Measurements from ENCODE around the gene LDHAL6B. TPM values are rescaled to one million over a fixed set of nuclear protein-coding genes. Genes with fewer than 3 reads are reported as not detected.

LDHAL6B gene
- total RNA-seq (not detected in 2 replicates), polyA plus RNA-seq (not detected in 2 replicates)

GRCh38 chr15:59206623-59207183 lies at the start of gene LDHAL6B:
Gene LDHAL6B, plus strand, starts transcription at chr15:59206843. Its CDS starts 98 bp downstream, at chr15:59206941.
- H3K36me3 ChIP-seq: peaks cover 3% of the 10 kb centered on the region

DNA sequence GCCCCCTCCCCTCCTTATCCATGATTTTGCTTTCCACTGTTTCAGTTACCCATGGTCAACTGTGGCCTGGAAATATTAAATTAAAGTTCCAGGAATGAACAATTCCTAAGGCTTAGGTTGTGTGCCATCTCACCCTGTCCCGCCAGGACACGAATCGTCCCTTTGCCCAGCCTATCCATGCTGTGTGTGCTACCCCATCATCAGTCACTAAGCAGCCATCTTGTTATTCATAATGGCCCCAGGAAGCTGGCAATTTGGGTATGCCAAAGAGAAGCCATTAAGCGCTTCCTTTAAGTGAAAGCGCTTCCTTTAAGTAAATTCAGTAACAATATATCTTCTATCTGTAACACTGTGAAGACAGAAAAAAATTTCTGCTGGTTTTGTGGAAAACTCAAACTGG lies 49.2 kb upstream of the LDHAL6B start:
- H3K9me3 ChIP-seq (ENCODE audit: low read depth): no peaks in the 10 kb centered on the region
- no peak overlapping the region for H3K27ac ChIP-seq
- peaks cover 3% of the 10 kb centered on the region for H3K36me3 ChIP-seq
- TF ChIP-seq, protein P1, sequence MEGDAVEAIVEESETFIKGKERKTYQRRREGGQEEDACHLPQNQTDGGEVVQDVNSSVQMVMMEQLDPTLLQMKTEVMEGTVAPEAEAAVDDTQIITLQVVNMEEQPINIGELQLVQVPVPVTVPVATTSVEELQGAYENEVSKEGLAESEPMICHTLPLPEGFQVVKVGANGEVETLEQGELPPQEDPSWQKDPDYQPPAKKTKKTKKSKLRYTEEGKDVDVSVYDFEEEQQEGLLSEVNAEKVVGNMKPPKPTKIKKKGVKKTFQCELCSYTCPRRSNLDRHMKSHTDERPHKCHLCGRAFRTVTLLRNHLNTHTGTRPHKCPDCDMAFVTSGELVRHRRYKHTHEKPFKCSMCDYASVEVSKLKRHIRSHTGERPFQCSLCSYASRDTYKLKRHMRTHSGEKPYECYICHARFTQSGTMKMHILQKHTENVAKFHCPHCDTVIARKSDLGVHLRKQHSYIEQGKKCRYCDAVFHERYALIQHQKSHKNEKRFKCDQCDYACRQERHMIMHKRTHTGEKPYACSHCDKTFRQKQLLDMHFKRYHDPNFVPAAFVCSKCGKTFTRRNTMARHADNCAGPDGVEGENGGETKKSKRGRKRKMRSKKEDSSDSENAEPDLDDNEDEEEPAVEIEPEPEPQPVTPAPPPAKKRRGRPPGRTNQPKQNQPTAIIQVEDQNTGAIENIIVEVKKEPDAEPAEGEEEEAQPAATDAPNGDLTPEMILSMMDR (IDR thresholded peaks at IDR 0.05; ENCODE audit: low read depth, low read length): no peak
- no peak overlapping the region for H3K4me3 ChIP-seq
- no peaks in the 10 kb centered on the region for H3K4me1 ChIP-seq (ENCODE audit: low read depth)
- DNase-seq (ENCODE audit: low read depth in 1 of 2, low spot score in 1 of 2): no peak
- H3K27me3 ChIP-seq: no peaks in the 10 kb centered on the region

More at GRCh38 chr15:59206623-59207183, at the start of gene LDHAL6B:
- no peaks in the 10 kb centered on the region for H3K9me3 ChIP-seq (ENCODE audit: low read depth)
- no peak within 1 kb of the TSS for H3K4me3 ChIP-seq
- no peak within 1 kb of the TSS for H3K27ac ChIP-seq
- TF ChIP-seq, protein P1 (IDR thresholded peaks at IDR 0.05; ENCODE audit: low read depth, low read length): no peak
- no peak for DNase-seq (ENCODE audit: low read depth in 1 of 2, low spot score in 1 of 2)
- no peaks in the 10 kb centered on the region for H3K27me3 ChIP-seq
- H3K4me1 ChIP-seq (ENCODE audit: low read depth): no peaks in the 10 kb centered on the region

DNA sequence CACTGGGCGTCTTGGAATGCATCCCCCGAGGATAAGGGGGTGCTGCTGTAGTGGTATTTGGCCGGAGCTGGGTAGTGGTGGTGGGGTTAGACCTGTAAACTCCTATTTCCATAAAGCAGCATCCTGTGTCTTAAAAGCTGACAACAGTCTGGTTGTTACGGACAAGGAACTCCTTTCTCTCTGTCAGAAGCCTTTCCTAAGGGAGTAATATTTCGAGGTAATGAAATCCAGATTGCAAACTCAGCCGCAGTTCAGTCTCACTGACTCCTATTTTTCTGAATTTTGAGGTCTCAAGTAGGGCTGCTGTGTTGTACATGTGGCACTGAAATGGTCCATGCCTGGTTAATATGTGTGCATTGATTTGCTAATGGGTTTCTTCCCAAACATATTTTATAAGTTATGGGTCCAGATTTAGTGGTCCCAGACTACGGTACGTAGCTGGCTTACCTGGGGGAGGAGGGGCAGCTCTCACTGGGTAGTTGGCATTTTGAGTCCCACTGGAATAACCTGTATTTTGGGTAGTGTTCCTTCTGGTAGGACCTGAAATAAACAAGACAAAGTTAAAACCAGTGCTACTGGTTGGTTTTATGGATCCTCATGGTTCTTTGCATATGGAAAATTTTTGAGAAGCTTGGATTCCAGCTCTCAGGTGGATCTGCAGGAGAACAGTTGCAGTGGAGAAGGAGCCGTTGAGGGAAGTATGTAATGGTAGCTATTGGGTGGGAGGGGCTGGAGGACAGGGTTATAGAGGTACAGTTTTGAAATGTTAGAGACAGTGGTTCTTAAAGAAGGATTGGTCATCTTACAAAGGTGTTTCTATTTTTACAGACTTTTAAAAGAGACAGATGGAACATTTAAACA lies 48.6 kb upstream of the LDHAL6B start:
- Histone ChIP-seq H3K4me1 (ENCODE audit: low read depth) (no peaks in the 10 kb centered on the region), H3K27ac (no peak overlapping the region), H3K4me3 (no peak overlapping the region), H3K36me3 (peaks cover 3% of the 10 kb centered on the region), H3K9me3 (ENCODE audit: low read depth) (no peaks in the 10 kb centered on the region), H3K27me3 (no peaks in the 10 kb centered on the region)
- TF ChIP-seq, protein P1 (IDR thresholded peaks at IDR 0.05; ENCODE audit: low read depth, low read length): no peak
- DNase-seq (ENCODE audit: low read depth in 1 of 2, low spot score in 1 of 2): no peak

- H3K9me3 ChIP-seq (ENCODE audit: low read depth): no peaks in the 10 kb centered on the region
- TF ChIP-seq, protein P1 (IDR thresholded peaks at IDR 0.05; ENCODE audit: low read depth, low read length): no peak
- DNase-seq (ENCODE audit: low read depth in 1 of 2, low spot score in 1 of 2): no peak
These were observed 48.0 kb upstream of the LDHAL6B start for GRCh38 chr15:59158701-59159034.

DNA sequence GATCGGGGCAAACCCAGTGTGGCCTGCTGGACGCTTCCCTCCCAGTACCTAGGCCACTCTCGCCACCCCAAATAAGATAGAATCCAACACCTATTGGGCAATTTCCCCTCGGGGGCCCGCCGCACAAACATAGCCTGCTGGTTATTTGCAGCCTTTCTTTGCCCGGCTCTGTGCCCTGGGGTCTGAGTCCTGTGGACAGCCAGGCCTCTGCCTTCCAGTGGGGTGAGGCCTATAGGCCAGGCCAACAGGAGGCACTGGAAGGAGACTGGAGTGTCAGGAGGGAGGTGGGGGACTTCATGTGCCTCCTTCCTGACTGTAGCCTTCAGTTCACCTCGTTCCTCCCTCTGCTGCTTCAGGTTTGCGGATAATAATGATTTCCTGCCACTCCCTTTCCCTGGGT lies 47.4 kb upstream of the LDHAL6B start:
- no peak overlapping the region for H3K4me3 ChIP-seq

More at GRCh38 chr15:59158701-59159034, 48.0 kb upstream of the LDHAL6B start:
- no peaks in the 10 kb centered on the region for H3K4me1 ChIP-seq (ENCODE audit: low read depth)
- no peaks in the 10 kb centered on the region for H3K36me3 ChIP-seq
- no peak overlapping the region for H3K4me3 ChIP-seq
- no peak overlapping the region for H3K27ac ChIP-seq
- H3K27me3 ChIP-seq: no peaks in the 10 kb centered on the region

More for the DNA sequence above, 47.4 kb upstream of the LDHAL6B start:
- Histone ChIP-seq H3K36me3 (no peaks in the 10 kb centered on the region), H3K4me1 (ENCODE audit: low read depth) (no peaks in the 10 kb centered on the region), H3K27me3 (no peaks in the 10 kb centered on the region), H3K27ac (no peak overlapping the region), H3K9me3 (ENCODE audit: low read depth) (no peaks in the 10 kb centered on the region)
- no peak for DNase-seq (ENCODE audit: low read depth in 1 of 2, low spot score in 1 of 2)
- TF ChIP-seq, protein P1 (IDR thresholded peaks at IDR 0.05; ENCODE audit: low read depth, low read length): no peak

All from cardiac muscle cell (in vitro differentiated cells and primary cell).